Neutrophil (primary cell): Measurements from ENCODE around the gene AQP5.
A peak's percentile ranks its signal among the peaks of the same experiment; 100 is the strongest.
"Not testable (repeated sequence)": the region's sequence is repeated elsewhere in the genome, so short reads cannot be mapped to it uniquely, and the experiment has no call there.

ENCODE experiments used
- H3K27ac ChIP-seq: fragments of 200-600 bp; sonication (generic); 2 replicates; pipeline ENCODE4 v1.5.1; 2016; ENCODE audit warnings: mild to moderate bottlenecking, moderate library complexity
- H3K27me3 ChIP-seq: fragments of 200-600 bp; sonication (generic); 2 replicates; pipeline ENCODE4 v1.6.0; 2016; ENCODE audit warnings: mild to moderate bottlenecking
- H3K36me3 ChIP-seq: fragments of 200-600 bp; sonication (generic); 2 replicates; pipeline ENCODE4 v1.5.1; 2017
- H3K4me1 ChIP-seq, 2 experiments: fragments of 200-600 bp in 1 of 2; sonication (generic) in 1 of 2; 1 replicate in 1 of 2; 2 replicates in 1 of 2; pipeline versions ENCODE4 v1.5.1 to v1.6.1; 2013 to 2016; ENCODE audit warnings: low read depth in 1 of 2, low read length in 1 of 2, mild to moderate bottlenecking in 1 of 2, moderate library complexity in 1 of 2; ENCODE audit not compliant: control insufficient read depth in 1 of 2, insufficient read depth in 1 of 2
- H3K4me3 ChIP-seq, 2 experiments: fragments of 200-600 bp in 1 of 2; sonication (generic) in 1 of 2; 1 replicate in 1 of 2; 2 replicates in 1 of 2; pipeline ENCODE4 v1.5.1; 2013 to 2016; ENCODE audit warnings: low read depth in 1 of 2, low read length in 1 of 2, mild to moderate bottlenecking in 1 of 2, moderate library complexity in 1 of 2
- H3K9me3 ChIP-seq: fragments of 200-600 bp; sonication (generic); 2 replicates; pipeline ENCODE4 v1.5.1; 2016
- CTCF ChIP-seq: fragments of 200-600 bp; sonication (generic); IDR thresholded peaks from 2 replicates; pipeline ENCODE4 v1.5.1; 2016; ENCODE audit warnings: antibody characterized with exemption

The AQP5 gene

GRCh38 chr12:49987625-49988303 is 26.1 kb downstream of the AQP5 start:
- Histone ChIP-seq H3K36me3 (peaks cover 8% of the 10 kb centered on the region), H3K27ac (peak overlapping the region; percentile 83), H3K4me1 (peaks cover 41 to 51% of the 10 kb centered on the region in 2 experiments), H3K27me3 (no peaks in the 10 kb centered on the region), H3K9me3 (no peaks in the 10 kb centered on the region), H3K4me3 (no peak overlapping the region)
- peak; percentile 24 for TF ChIP-seq CTCF

- Histone ChIP-seq H3K36me3 (peaks cover 19% of the 10 kb centered on the region), H3K4me1 (peaks cover 41 to 51% of the 10 kb centered on the region in 2 experiments), H3K27ac (peak overlapping the region; percentile 76)
- not testable (repeated sequence) for H3K27me3 ChIP-seq, H3K4me3 ChIP-seq, H3K9me3 ChIP-seq
These were observed 27.7 kb downstream of the AQP5 start for GRCh38 chr12:49989400-49989799.

GRCh38 chr12:49990273-49990672 is 28.6 kb downstream of the AQP5 start:
- H3K4me3 ChIP-seq: peak overlapping the region in 1 of 2 experiments; percentile 3
- peaks cover 25% of the 10 kb centered on the region for H3K36me3 ChIP-seq
- H3K27me3 ChIP-seq: no peaks in the 10 kb centered on the region
- H3K9me3 ChIP-seq: no peaks in the 10 kb centered on the region
- peak overlapping the region; percentile 76 for H3K27ac ChIP-seq
- peaks cover 41 to 51% of the 10 kb centered on the region in 2 experiments for H3K4me1 ChIP-seq
- TF ChIP-seq CTCF: no peak

GRCh38 chr12:49998453-49998852 is 36.8 kb downstream of the AQP5 start:
- Histone ChIP-seq H3K36me3 (peaks cover 63% of the 10 kb centered on the region), H3K27ac (no peak overlapping the region), H3K9me3 (no peaks in the 10 kb centered on the region), H3K4me1 (no peaks in the 10 kb centered on the region), H3K4me3 (no peak overlapping the region), H3K27me3 (no peaks in the 10 kb centered on the region)
- TF ChIP-seq CTCF: no peak

GRCh38 chr12:50003595-50003994 is 41.9 kb downstream of the AQP5 start:
- no peak for TF ChIP-seq CTCF
- peaks cover 61% of the 10 kb centered on the region for H3K36me3 ChIP-seq
- H3K9me3 ChIP-seq: no peaks in the 10 kb centered on the region
- no peaks in the 10 kb centered on the region for H3K4me1 ChIP-seq
- no peak overlapping the region for H3K27ac ChIP-seq
- H3K27me3 ChIP-seq: no peaks in the 10 kb centered on the region
- no peak overlapping the region for H3K4me3 ChIP-seq

DNA sequence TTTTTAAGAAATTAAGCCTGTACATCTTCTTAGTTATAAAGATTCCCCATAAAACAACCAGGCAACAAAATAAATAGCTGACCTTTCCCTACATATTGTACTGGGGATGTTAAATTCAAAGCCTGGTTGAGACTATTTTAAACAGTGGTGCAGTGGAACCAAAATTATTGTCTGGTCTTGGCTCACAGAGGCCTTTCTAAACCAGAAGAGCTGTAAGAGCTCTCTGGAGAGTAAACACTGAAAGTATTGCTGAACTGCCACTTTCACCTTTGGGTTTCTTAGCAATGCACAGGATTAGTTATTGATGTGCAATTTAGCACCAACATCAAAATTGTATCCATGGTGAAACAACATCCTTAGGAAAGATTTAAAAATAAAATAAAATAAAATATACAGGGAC is 43.0 kb downstream of the AQP5 start:
- TF ChIP-seq CTCF: no peak
- H3K36me3 ChIP-seq: peaks cover 51% of the 10 kb centered on the region

More for the DNA sequence above, 43.0 kb downstream of the AQP5 start:
- Histone ChIP-seq H3K27me3 (no peaks in the 10 kb centered on the region), H3K4me3 (no peak overlapping the region), H3K4me1 (no peaks in the 10 kb centered on the region), H3K27ac (no peak overlapping the region), H3K9me3 (no peaks in the 10 kb centered on the region)
